ENCODE data around the gene RERG.

RERG gene

DNA sequence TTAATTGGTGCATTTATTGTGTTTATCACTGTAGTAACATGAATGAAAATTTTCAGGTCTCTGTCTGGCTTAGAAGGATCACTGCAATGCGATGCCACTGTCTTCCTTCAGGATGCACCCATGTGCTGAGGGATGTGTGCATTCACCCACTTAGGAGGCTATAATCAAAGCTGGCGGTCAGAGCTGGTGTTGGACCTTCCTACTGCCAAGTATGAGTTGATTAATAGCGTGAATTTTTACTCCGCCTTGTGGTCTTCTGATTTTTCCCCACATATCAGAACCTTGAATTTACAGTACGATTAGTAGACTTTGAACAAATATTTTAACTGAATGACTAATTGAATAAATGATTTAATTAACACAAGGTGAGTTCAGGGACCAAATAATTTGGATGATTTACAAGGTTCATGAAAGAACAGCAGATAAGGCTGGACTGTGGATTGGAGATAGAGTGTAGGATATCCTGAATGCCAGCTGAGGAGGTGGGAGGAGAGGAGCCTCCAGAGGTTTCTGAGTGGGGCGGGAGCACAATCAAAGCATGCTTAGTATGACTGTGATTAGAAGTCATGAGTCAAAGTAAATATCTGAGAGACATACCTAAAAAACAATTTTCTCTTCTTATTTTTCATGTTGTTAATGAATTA, 50.1 kb downstream of the RERG start:
- 100% methylated on average over 1 of the region's 6 CpGs for WGBS (ENCODE audit: insufficient coverage)
- H3K36me3 ChIP-seq (ENCODE audit: control insufficient read depth in 4 of 4, insufficient read depth in 4 of 4, low read length in 3 of 4) = no peaks in the 10 kb centered on the region
- no peaks in the 10 kb centered on the region for H3K4me1 ChIP-seq (ENCODE audit: control extremely low read depth in 1 of 4, control insufficient read depth in 4 of 4, insufficient read depth in 4 of 4, low read length in 3 of 4)
- POLR2A ChIA-PET = no interaction called here
- H3K4me3 ChIP-seq (ENCODE audit: control insufficient read depth in 1 of 7, extremely low read depth in 1 of 7, insufficient read depth in 4 of 7, low read depth in 2 of 7, low read length in 6 of 7) = no peak overlapping the region
- CTCF ChIA-PET = interaction anchor here (3.7 kb wide), 1 partner anchor 50 kb away, joined by 13 read pairs; the partner anchor contains the start of gene RERG
- no peak overlapping the region for H3K27ac ChIP-seq (ENCODE audit: insufficient read depth in 1 of 2, low read depth in 1 of 2, low read length in 2 of 2, poor library complexity in 1 of 2, severe bottlenecking in 2 of 2)
- no peaks in the 10 kb centered on the region for H3K9me3 ChIP-seq (ENCODE audit: control extremely low read depth in 1 of 5, control insufficient read depth in 4 of 5, insufficient read depth in 2 of 5, low read depth in 1 of 5, low read length in 4 of 5)
- DNase-seq = no peak
- H3K27me3 ChIP-seq (replicated peaks in 2 of 5; ENCODE audit: control insufficient read depth in 4 of 5, insufficient read depth in 5 of 5, low read length in 4 of 5) = peaks cover 0 to 14% (median 2%) of the 10 kb centered on the region in 5 experiments

DNA sequence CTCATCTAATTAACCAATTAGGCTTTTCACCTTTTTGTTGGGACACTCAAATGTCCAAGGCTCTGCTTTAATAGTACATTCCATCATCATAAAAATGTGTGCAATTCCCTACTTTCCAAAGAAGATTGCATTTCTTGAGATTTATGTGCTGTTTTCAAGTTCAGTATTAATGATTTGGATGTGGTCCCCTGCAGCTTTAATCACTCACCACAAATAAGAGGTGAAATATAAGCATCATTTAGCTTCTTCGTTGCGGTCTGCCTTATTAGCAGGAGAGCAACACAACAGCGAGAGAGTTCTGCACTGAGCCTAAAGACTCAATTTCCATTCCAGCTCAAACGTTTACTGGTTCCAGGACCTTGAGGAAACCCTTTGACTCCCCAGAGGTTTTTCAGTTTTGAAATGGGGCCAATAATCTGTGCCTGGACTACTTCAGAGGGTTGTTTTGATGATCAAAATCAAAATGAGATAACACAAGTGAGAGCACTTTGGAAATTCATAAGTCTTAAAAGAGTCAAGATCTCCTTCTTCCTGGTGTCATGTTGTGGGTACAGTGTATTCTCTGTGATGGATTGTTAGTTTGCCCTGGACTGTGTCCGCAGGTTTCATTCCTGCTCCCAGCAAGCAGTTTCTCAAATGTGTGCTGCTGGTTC, 53.1 kb downstream of the RERG start:
- no peak overlapping the region for H3K27ac ChIP-seq (ENCODE audit: insufficient read depth in 1 of 2, low read depth in 1 of 2, low read length in 2 of 2, poor library complexity in 1 of 2, severe bottlenecking in 2 of 2)
- DNase-seq = no peak
- H3K9me3 ChIP-seq (ENCODE audit: control extremely low read depth in 1 of 5, control insufficient read depth in 4 of 5, insufficient read depth in 2 of 5, low read depth in 1 of 5, low read length in 4 of 5) = no peaks in the 10 kb centered on the region
- no peak overlapping the region for H3K4me3 ChIP-seq (ENCODE audit: control insufficient read depth in 1 of 7, extremely low read depth in 1 of 7, insufficient read depth in 4 of 7, low read depth in 2 of 7, low read length in 6 of 7)
- H3K36me3 ChIP-seq (ENCODE audit: control insufficient read depth in 4 of 4, insufficient read depth in 4 of 4, low read length in 3 of 4) = no peaks in the 10 kb centered on the region
- POLR2A ChIA-PET = no interaction called here
- H3K27me3 ChIP-seq (replicated peaks in 2 of 5; ENCODE audit: control insufficient read depth in 4 of 5, insufficient read depth in 5 of 5, low read length in 4 of 5) = peaks cover 0 to 14% (median 4%) of the 10 kb centered on the region in 5 experiments
- 100% methylated on average over 5 of the region's 5 CpGs for WGBS (ENCODE audit: insufficient coverage)
- CTCF ChIA-PET = no interaction called here
- peaks cover 0 to 3% (median 0%) of the 10 kb centered on the region in 4 experiments for H3K4me1 ChIP-seq (ENCODE audit: control extremely low read depth in 1 of 4, control insufficient read depth in 4 of 4, insufficient read depth in 4 of 4, low read length in 3 of 4)

- peaks cover 0 to 3% (median 0%) of the 10 kb centered on the region in 4 experiments for H3K4me1 ChIP-seq (ENCODE audit: control extremely low read depth in 1 of 4, control insufficient read depth in 4 of 4, insufficient read depth in 4 of 4, low read length in 3 of 4)
- 99% methylated on average over 6 of the region's 6 CpGs for WGBS (ENCODE audit: insufficient coverage)
- H3K27ac ChIP-seq (ENCODE audit: insufficient read depth in 1 of 2, low read depth in 1 of 2, low read length in 2 of 2, poor library complexity in 1 of 2, severe bottlenecking in 2 of 2) = no peak overlapping the region
- H3K4me3 ChIP-seq (ENCODE audit: control insufficient read depth in 1 of 7, extremely low read depth in 1 of 7, insufficient read depth in 4 of 7, low read depth in 2 of 7, low read length in 6 of 7) = no peak overlapping the region
- peaks cover 0 to 14% (median 4%) of the 10 kb centered on the region in 5 experiments for H3K27me3 ChIP-seq (replicated peaks in 2 of 5; ENCODE audit: control insufficient read depth in 4 of 5, insufficient read depth in 5 of 5, low read length in 4 of 5)
- DNase-seq = no peak
- H3K36me3 ChIP-seq (ENCODE audit: control insufficient read depth in 4 of 4, insufficient read depth in 4 of 4, low read length in 3 of 4) = no peaks in the 10 kb centered on the region
- ChIA-PET POLR2A (no interaction called here), CTCF (no interaction called here)
- no peaks in the 10 kb centered on the region for H3K9me3 ChIP-seq (ENCODE audit: control extremely low read depth in 1 of 5, control insufficient read depth in 4 of 5, insufficient read depth in 2 of 5, low read depth in 1 of 5, low read length in 4 of 5)
Measured at GRCh38 chr12:15165012-15165659, 56.1 kb downstream of the RERG start.

GRCh38 chr12:15163030-15163976, 57.9 kb downstream of the RERG start:
- 88% methylated on average over 9 of the region's 11 CpGs for WGBS (ENCODE audit: insufficient coverage)
- no peak for DNase-seq
- ChIA-PET POLR2A (no interaction called here), CTCF (interaction anchor here (1.5 kb wide), 1 partner anchor 11 kb away, joined by 4 read pairs; no protein-coding TSS in a partner anchor)
- H3K27ac ChIP-seq (ENCODE audit: insufficient read depth in 1 of 2, low read depth in 1 of 2, low read length in 2 of 2, poor library complexity in 1 of 2, severe bottlenecking in 2 of 2) = no peak overlapping the region
- H3K4me3 ChIP-seq (ENCODE audit: control insufficient read depth in 1 of 7, extremely low read depth in 1 of 7, insufficient read depth in 4 of 7, low read depth in 2 of 7, low read length in 6 of 7) = no peak overlapping the region
- H3K9me3 ChIP-seq (ENCODE audit: control extremely low read depth in 1 of 5, control insufficient read depth in 4 of 5, insufficient read depth in 2 of 5, low read depth in 1 of 5, low read length in 4 of 5) = no peaks in the 10 kb centered on the region
- H3K36me3 ChIP-seq (ENCODE audit: control insufficient read depth in 4 of 4, insufficient read depth in 4 of 4, low read length in 3 of 4) = no peaks in the 10 kb centered on the region
- peaks cover 0 to 3% (median 0%) of the 10 kb centered on the region in 4 experiments for H3K4me1 ChIP-seq (ENCODE audit: control extremely low read depth in 1 of 4, control insufficient read depth in 4 of 4, insufficient read depth in 4 of 4, low read length in 3 of 4)
- H3K27me3 ChIP-seq (replicated peaks in 2 of 5; ENCODE audit: control insufficient read depth in 4 of 5, insufficient read depth in 5 of 5, low read length in 4 of 5) = peaks cover 0 to 7% (median 4%) of the 10 kb centered on the region in 5 experiments

DNA sequence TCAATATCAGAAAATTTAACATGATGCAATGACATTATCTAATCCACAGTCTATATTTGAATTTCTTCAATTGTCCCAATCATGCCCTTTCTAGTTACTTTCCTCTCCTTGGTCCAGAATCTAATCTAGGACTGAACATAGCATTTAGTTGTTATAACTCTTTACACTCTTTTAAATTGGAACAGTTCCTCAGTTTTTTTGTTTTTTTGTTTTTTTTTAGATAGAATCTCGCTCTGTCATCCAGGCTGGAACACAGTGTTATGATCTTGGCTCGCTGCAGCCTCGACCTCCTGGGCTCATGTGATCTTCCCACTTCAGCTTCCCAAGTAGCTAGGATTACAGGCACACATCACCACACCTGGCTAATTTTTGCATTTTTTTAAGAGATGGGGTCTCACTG, 63.1 kb downstream of the RERG start:
- ChIA-PET CTCF (no interaction called here), POLR2A (no interaction called here)
- H3K4me1 ChIP-seq (ENCODE audit: control extremely low read depth in 1 of 4, control insufficient read depth in 4 of 4, insufficient read depth in 4 of 4, low read length in 3 of 4) = no peaks in the 10 kb centered on the region
- no peak overlapping the region for H3K27ac ChIP-seq (ENCODE audit: insufficient read depth in 1 of 2, low read depth in 1 of 2, low read length in 2 of 2, poor library complexity in 1 of 2, severe bottlenecking in 2 of 2)
- DNase-seq = no peak
- H3K27me3 ChIP-seq (replicated peaks in 2 of 5; ENCODE audit: control insufficient read depth in 4 of 5, insufficient read depth in 5 of 5, low read length in 4 of 5) = peaks cover 0 to 10% (median 0%) of the 10 kb centered on the region in 5 experiments
- no peak overlapping the region for H3K4me3 ChIP-seq (ENCODE audit: control insufficient read depth in 1 of 7, extremely low read depth in 1 of 7, insufficient read depth in 4 of 7, low read depth in 2 of 7, low read length in 6 of 7)
- no peaks in the 10 kb centered on the region for H3K9me3 ChIP-seq (ENCODE audit: control extremely low read depth in 1 of 5, control insufficient read depth in 4 of 5, insufficient read depth in 2 of 5, low read depth in 1 of 5, low read length in 4 of 5)
- H3K36me3 ChIP-seq (ENCODE audit: control insufficient read depth in 4 of 4, insufficient read depth in 4 of 4, low read length in 3 of 4) = no peaks in the 10 kb centered on the region
- 92% methylated on average over 2 of the region's 3 CpGs for WGBS (ENCODE audit: insufficient coverage)

GRCh38 chr12:15157269-15157671, 63.9 kb downstream of the RERG start:
- H3K27ac ChIP-seq (ENCODE audit: insufficient read depth in 1 of 2, low read depth in 1 of 2, low read length in 2 of 2, poor library complexity in 1 of 2, severe bottlenecking in 2 of 2) = no peak overlapping the region
- no CpG with 5 or more reads among the region's 2 CpGs for WGBS (ENCODE audit: insufficient coverage)
- no peaks in the 10 kb centered on the region for H3K9me3 ChIP-seq (ENCODE audit: control extremely low read depth in 1 of 5, control insufficient read depth in 4 of 5, insufficient read depth in 2 of 5, low read depth in 1 of 5, low read length in 4 of 5)
- ChIA-PET CTCF (interaction anchor here (0.6 kb wide), 1 partner anchor 412 kb away, joined by 3 read pairs; no protein-coding TSS in a partner anchor), POLR2A (no interaction called here)
- H3K4me1 ChIP-seq (ENCODE audit: control extremely low read depth in 1 of 4, control insufficient read depth in 4 of 4, insufficient read depth in 4 of 4, low read length in 3 of 4) = no peaks in the 10 kb centered on the region
- peaks cover 0 to 10% (median 0%) of the 10 kb centered on the region in 5 experiments for H3K27me3 ChIP-seq (replicated peaks in 2 of 5; ENCODE audit: control insufficient read depth in 4 of 5, insufficient read depth in 5 of 5, low read length in 4 of 5)
- no peak for DNase-seq
- H3K4me3 ChIP-seq (ENCODE audit: control insufficient read depth in 1 of 7, extremely low read depth in 1 of 7, insufficient read depth in 4 of 7, low read depth in 2 of 7, low read length in 6 of 7) = no peak overlapping the region
- no peaks in the 10 kb centered on the region for H3K36me3 ChIP-seq (ENCODE audit: control insufficient read depth in 4 of 4, insufficient read depth in 4 of 4, low read length in 3 of 4)

Measured in common myeloid progenitor, CD34-positive (primary cell).